Measurements from ENCODE around the gene RBBP9.

Gene RBBP9

DNA sequence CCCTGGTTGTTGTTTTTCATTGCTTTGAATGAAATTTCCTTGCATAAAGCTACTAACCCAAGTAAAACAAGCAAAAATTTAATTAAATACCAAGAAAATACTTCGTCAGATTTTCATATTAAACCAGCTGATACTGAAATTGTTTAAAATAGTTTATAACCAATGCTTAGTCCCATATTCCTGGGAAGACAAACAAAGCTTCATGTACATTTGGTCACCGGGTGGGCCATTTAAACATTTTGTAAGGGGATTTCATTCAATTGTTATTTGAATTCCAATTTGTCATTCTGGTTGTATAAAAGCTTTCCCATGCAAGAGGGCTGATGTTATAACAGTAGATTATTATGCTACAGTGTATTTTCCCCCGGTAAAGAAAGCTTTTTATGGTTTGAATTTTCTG is 578 bp upstream of the RBBP9 start:
- H3K4me3 ChIP-seq (ENCODE audit: low read depth, low read length), result no peak overlapping the region
- TF ChIP-seq, protein P1, sequence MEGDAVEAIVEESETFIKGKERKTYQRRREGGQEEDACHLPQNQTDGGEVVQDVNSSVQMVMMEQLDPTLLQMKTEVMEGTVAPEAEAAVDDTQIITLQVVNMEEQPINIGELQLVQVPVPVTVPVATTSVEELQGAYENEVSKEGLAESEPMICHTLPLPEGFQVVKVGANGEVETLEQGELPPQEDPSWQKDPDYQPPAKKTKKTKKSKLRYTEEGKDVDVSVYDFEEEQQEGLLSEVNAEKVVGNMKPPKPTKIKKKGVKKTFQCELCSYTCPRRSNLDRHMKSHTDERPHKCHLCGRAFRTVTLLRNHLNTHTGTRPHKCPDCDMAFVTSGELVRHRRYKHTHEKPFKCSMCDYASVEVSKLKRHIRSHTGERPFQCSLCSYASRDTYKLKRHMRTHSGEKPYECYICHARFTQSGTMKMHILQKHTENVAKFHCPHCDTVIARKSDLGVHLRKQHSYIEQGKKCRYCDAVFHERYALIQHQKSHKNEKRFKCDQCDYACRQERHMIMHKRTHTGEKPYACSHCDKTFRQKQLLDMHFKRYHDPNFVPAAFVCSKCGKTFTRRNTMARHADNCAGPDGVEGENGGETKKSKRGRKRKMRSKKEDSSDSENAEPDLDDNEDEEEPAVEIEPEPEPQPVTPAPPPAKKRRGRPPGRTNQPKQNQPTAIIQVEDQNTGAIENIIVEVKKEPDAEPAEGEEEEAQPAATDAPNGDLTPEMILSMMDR (IDR thresholded peaks at IDR 0.05; ENCODE audit: low read depth, low read length), result no peak

DNA sequence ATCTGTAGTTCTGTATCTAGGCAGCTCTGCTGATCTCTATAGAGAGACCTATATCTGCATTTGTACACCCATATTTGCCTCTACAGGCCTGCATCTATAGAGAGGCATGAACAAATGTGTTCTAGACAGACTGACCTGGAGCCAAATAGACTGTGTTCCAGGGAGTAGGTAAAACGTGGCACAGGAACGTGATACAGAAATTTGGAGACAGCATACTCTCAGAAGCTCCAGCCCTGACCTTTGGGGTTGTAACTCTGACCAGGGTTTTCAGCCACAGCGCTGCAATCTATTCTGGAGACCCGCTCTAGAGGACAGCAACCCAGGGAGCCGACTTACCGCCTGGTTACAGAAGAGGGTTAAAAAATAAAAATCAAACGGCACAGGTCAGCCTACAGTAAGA is 983 bp downstream of the RBBP9 start:
- peak overlapping the region; percentile 78 for H3K4me3 ChIP-seq (ENCODE audit: low read depth, low read length)
- TF ChIP-seq, protein P1 (IDR thresholded peaks at IDR 0.05; ENCODE audit: low read depth, low read length), result no peak

DNA sequence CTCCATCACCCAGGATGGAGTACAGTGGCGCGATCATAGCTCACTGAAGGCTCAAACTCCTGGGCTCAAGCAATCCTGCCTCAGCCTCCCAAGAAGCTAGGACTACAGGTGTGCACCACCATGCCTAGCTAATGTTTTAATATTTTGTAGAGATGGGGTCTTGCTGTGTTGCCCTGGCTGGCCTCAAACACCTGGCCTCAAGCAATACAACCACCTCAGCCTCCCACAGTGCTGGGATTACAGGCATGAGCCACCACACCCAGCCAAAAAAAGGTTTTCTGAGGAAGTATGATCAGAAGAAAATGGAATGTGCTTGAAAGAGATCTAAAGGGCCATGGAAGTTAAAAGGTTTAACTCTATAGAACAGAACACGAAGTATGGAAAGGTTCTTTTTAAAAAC is 8.7 kb downstream of the RBBP9 start:
- H3K4me3 ChIP-seq (ENCODE audit: low read depth, low read length), result no peak overlapping the region
- TF ChIP-seq, protein P1 (IDR thresholded peaks at IDR 0.05; ENCODE audit: low read depth, low read length), result no peak

DNA sequence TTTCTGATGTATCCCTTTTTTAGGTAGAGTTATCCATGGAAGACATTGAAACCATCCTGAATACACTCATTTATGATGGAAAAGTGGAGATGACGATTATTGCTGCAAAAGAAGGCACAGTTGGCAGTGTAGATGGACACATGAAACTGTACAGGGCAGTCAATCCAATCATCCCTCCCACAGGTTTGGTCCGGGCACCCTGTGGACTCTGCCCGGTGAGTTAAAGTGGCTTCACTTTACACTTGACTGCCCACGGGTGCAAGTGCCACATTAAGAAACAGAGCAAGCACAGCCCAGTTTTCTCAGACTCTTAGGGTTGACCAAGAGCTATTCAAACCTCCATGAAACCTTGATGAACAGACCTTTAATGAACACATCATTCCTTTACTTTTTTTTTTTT is 15.4 kb downstream of the RBBP9 start:
- TF ChIP-seq, protein P1 (IDR thresholded peaks at IDR 0.05; ENCODE audit: low read depth, low read length), result no peak
- no peak overlapping the region for H3K4me3 ChIP-seq (ENCODE audit: low read depth, low read length)

DNA sequence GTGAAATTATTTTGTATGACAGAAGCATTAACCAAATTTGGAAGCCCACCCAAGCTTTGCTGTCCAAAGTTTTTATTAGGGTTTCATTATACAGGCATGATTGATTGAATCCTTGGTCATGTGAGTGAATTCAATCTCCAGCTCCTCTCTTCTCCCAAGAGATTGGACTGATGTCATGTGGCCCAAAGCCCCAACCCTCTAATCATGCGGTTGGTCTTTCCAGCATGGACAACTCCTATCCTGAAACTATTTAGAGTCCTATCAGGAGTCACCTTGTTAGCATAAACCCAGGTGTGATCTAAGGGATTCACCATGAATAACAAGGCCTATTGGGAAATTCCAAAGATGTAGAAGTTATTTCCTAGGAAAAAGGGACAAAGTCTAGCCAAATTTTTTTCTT is 19.2 kb downstream of the RBBP9 start:
- TF ChIP-seq, protein P1 (IDR thresholded peaks at IDR 0.05; ENCODE audit: low read depth, low read length), result no peak
- no peak overlapping the region for H3K4me3 ChIP-seq (ENCODE audit: low read depth, low read length)

DNA sequence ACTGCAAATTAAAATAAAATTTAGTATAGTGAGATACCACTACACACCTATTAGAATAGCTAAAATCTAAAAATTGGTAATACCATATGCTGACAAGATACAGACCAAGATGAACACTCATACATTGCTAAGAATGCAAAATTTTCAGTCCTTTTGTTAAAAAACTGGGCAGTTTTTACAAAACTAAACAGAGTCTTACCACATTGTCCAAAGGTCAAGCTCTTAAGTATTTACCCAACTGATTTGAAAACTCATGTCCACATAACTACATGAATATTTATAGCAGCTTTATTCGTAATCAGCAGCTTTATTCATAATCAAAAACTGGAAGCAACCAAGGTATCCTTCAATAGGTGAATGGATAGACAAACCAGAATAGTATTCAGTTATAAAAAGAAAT is 19.8 kb downstream of the RBBP9 start:
- TF ChIP-seq, protein P1 (IDR thresholded peaks at IDR 0.05; ENCODE audit: low read depth, low read length), result no peak

DNA sequence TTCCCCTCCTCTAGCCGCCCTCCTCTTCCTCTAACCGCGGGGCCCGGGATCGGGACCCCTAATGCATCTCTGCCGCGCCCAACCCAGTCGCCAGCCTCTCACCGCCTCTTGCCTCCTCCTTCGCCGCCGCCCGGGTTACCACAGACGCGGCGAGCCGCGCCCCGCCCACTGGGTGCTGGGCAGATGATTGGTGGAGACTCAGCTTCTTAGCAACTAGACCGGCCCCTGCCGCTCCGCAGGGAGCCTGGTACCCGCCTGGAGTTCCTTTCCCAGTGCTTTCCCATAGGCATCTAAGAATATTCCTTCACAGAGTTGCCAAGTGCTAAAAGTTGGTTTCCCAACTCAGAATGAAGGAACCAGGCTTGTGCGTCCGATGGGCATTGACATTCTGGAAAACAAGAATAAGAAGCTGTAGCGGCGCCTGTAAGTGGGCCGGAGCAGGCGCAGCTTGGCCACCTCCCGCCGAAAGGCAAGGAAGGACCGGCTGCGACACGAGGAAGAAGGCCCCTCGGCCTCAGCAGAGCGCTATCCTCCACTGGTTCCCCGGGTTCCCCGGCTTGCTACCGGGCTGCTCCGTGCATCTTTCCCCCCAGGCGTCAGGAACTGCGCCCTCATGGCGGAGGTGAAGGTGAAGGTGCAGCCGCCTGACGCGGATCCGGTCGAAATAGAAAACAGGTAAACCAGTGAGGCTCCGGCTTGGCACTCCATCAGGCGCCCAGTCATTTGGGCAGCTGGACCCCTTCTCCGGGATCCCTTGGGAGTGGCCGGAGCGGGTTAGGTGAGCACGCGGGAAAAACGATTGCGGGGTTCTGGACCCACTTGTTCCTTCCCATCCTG is 29.9 kb downstream of the RBBP9 start, which contains the start of the genes DZANK1 and POLR3F:
Gene DZANK1, minus strand, starts transcription at position 137 of the 837 bp plus-strand sequence. CDS start 1,672 bp downstream, outside the sequence.
Gene POLR3F, plus strand, starts transcription at position 497 of the 837 bp plus-strand sequence. Its CDS starts 117 bp downstream, at position 614.
- TF ChIP-seq, protein P1 (IDR thresholded peaks at IDR 0.05; ENCODE audit: low read depth, low read length), result no peak
- peak within 1 kb of the TSS; percentile 100 for H3K4me3 ChIP-seq (ENCODE audit: low read depth, low read length)

More for the DNA sequence above, 19.8 kb downstream of the RBBP9 start:
- H3K4me3 ChIP-seq (ENCODE audit: low read depth, low read length), result no peak overlapping the region

All from WI38 (cell line).